ENCODE results near the gene CHD8. TPM values are rescaled to one million over a fixed set of nuclear protein-coding genes. Genes with fewer than 3 reads are reported as not detected.
"Not testable (repeated sequence)": the region's sequence is repeated elsewhere in the genome, so short reads cannot be mapped to it uniquely, and the experiment has no call there.

Gene CHD8
- total and polyA plus RNA-seq, 9 donors = 27.1 to 79.3 (median 63.4) TPM

DNA sequence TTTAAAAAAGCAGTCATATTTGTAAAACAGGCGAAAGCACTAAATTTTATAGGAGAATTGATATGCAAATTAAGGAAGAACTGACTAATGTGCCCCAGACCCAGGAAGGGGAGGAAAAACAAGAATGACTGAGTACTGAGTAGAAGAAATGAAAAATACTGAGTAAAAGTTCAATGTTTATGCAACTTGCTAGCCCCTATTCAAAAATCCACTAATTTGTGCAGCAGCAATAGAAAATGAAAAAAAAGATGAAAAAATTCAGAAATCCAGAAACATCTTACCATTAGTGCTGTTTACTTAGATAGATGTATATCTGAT is 6.1 kb downstream of the CHD8 start:
- Histone ChIP-seq H3K4me3 (no peak overlapping the region), H3K4me1 (ENCODE audit: insufficient read depth) (peaks cover 1% of the 10 kb centered on the region), H3K27me3 (no peaks in the 10 kb centered on the region), H3K27ac (no peak overlapping the region), H3K9me3 (no peaks in the 10 kb centered on the region), H3K36me3 (no peaks in the 10 kb centered on the region)
- 86 to 93% (median 93%) methylated on average over 1 of the region's 1 CpG for WGBS, 3 donors
- TF ChIP-seq, protein P1, sequence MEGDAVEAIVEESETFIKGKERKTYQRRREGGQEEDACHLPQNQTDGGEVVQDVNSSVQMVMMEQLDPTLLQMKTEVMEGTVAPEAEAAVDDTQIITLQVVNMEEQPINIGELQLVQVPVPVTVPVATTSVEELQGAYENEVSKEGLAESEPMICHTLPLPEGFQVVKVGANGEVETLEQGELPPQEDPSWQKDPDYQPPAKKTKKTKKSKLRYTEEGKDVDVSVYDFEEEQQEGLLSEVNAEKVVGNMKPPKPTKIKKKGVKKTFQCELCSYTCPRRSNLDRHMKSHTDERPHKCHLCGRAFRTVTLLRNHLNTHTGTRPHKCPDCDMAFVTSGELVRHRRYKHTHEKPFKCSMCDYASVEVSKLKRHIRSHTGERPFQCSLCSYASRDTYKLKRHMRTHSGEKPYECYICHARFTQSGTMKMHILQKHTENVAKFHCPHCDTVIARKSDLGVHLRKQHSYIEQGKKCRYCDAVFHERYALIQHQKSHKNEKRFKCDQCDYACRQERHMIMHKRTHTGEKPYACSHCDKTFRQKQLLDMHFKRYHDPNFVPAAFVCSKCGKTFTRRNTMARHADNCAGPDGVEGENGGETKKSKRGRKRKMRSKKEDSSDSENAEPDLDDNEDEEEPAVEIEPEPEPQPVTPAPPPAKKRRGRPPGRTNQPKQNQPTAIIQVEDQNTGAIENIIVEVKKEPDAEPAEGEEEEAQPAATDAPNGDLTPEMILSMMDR (IDR thresholded peaks at IDR 0.05) = no peak
- TF ChIP-seq EP300 (IDR thresholded peaks at IDR 0.05) = no peak
- no peak for TF ChIP-seq POLR2A (IDR thresholded peaks at IDR 0.05)
- intact Hi-C loops (cut with DNase I) = loop anchor here in 1 of 4 donors (10.0 kb wide), 1 partner anchor 105 kb away; no protein-coding TSS in a partner anchor
- no peak for DNase-seq

DNA sequence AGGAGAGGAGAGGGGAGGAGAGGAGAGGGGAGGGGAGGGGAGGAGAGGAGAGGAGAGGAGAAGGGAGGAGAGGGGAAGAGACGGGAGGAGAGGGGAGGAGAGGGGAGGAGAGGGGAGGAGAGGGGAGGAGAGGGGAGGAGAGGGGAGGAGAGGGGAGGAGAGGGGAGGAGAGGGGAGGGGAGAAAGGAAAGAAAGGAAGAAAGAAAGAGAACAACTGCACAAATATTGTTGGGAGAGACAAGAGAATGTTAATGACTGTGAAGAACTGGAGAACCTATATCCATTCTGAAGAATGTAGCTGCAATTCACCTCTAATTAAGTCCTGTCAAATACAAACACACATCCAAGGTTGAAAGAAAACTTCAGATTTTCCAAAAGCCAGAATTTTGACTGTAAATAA is 13.3 kb downstream of the CHD8 start:
- intact Hi-C loops (cut with DNase I) = not testable (repeated sequence)
- 45 to 71% (median 53%) methylated on average over 1 of the region's 1 CpG for WGBS, 3 donors

DNA sequence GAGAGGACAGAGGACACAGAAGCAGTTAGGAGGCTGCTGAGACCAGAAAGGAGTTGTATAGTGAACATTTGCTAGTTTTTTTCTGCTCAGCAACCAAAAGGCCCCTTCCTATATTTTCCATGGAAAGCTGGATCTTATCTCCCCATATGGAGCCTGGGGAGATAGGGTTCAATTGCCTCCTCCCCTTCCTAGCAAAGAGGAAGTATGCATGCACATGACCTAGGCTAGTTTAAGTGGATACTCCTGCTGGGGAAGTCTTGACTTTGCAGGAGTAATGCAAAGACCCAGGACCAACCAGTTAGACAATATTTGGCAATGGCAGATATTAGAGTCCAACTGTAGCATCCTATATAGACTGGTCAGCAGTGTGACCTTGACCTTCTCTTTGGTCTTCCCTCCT is 15.1 kb downstream of the CHD8 start:
- no peak overlapping the region for H3K27ac ChIP-seq
- no peak for DNase-seq
- TF ChIP-seq, protein P1 (IDR thresholded peaks at IDR 0.05) = no peak
- TF ChIP-seq POLR2A (IDR thresholded peaks at IDR 0.05) = no peak
- TF ChIP-seq EP300 (IDR thresholded peaks at IDR 0.05) = no peak
- peaks cover 9% of the 10 kb centered on the region for H3K4me1 ChIP-seq (ENCODE audit: insufficient read depth)
- H3K27me3 ChIP-seq = no peaks in the 10 kb centered on the region
- intact Hi-C loops (cut with DNase I) = no loop called here
- H3K9me3 ChIP-seq = peaks cover 0 to 3% of the 10 kb centered on the region in 2 donors
- H3K4me3 ChIP-seq = no peak overlapping the region
- no peaks in the 10 kb centered on the region for H3K36me3 ChIP-seq

More for the DNA sequence above, 13.3 kb downstream of the CHD8 start:
- H3K27me3 ChIP-seq; H3K4me1 ChIP-seq (ENCODE audit: insufficient read depth); H3K9me3 ChIP-seq; H3K36me3 ChIP-seq; H3K27ac ChIP-seq; H3K4me3 ChIP-seq; DNase-seq: not testable (repeated sequence)

DNA sequence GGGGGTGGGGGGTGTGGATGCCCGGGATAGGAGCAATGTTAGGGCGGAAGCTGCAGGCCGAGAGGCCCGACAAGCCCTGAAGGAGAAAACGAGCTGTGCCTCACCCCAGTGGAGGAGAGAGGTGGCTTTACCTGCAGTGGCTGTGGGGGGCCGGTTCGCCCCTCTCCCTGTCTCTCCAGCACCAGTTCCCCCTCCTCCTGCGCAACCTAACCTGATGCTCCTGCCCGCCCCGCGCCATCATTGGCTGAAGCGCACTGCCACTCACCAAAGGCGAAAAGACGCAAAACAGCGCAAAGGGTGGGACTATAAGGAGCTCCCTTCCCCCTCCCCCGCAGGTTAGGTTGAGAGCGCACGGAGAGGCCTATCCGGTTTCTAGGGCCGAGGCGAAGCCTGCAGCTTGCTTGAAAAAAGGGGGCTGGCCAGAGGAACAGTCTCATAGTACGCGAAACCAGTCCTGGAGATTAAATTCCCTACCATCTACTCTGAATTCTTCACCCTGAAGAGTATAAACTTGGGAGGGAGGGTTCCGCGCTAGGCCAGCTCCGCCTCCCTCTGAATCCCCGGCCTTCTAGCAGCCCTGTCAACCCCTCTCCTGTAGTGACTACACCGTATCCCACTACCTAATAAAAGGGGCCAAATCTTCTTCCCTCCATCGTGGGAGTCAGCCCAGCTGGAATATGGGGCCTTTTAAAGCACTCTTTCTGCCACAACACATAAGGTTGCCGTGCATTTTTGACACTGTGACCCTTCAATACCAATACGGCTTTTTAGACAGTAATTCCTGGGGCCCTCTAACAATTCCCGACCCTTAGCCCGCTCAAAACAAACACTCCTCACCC is 18.6 kb downstream of the CHD8 start:
- Histone ChIP-seq H3K4me1 (ENCODE audit: insufficient read depth) (peaks cover 9% of the 10 kb centered on the region), H3K4me3 (peak overlapping the region; percentile 91), H3K27ac (peak overlapping the region; percentile 66 to 86), H3K27me3 (no peaks in the 10 kb centered on the region), H3K36me3 (no peaks in the 10 kb centered on the region), H3K9me3 (peaks cover 0 to 3% of the 10 kb centered on the region in 2 donors)
- WGBS, 3 donors = 2% methylated on average over 33 of the region's 33 CpGs
- intact Hi-C loops (cut with DNase I) = loop anchor here in 1 of 4 donors (10.0 kb wide), 1 partner anchor 52 kb away; the partner anchor contains the start of gene SUPT16H
- TF ChIP-seq POLR2A (IDR thresholded peaks at IDR 0.05) (peak; percentile 44), EP300 (IDR thresholded peaks at IDR 0.05) (no peak)
- TF ChIP-seq, protein P1 (IDR thresholded peaks at IDR 0.05) = no peak
- DNase-seq = peak; percentile 99 to 100 (median 99)

DNA sequence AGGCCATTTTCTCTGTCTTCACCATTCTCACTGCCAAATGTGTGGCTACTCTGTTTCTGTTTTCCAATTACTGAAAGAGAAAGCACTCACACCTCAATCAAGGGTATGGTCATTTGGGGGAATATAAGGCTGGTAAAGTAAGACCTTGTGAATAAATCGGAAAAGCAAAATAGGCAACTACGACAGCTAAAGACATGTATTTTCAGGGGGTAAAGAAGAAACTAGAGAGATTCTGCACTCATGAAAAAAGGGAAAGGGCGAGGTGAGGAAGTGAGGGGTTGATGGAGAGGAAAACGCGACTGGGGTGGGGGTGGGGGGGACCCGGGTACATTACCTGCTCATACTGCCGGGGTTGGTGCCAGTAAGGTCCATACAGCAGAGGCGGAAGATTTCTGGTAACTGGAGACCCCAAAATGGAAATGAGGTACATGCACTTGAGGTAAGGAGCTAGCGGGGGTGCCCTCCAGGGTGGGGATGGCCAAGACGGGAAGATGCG is 19.3 kb downstream of the CHD8 start:
- Histone ChIP-seq H3K4me1 (ENCODE audit: insufficient read depth) (peaks cover 5% of the 10 kb centered on the region), H3K9me3 (peaks cover 0 to 3% of the 10 kb centered on the region in 2 donors), H3K4me3 (peak overlapping the region; percentile 91), H3K27ac (peak overlapping the region in 1 of 2 donors; percentile 86), H3K27me3 (no peaks in the 10 kb centered on the region), H3K36me3 (no peaks in the 10 kb centered on the region)
- TF ChIP-seq POLR2A (IDR thresholded peaks at IDR 0.05) = no peak
- no peak for TF ChIP-seq EP300 (IDR thresholded peaks at IDR 0.05)
- TF ChIP-seq, protein P1 (IDR thresholded peaks at IDR 0.05) = no peak
- no peak for DNase-seq
- 0% methylated on average over 11 of the region's 11 CpGs for WGBS, 3 donors
- intact Hi-C loops (cut with DNase I) = loop anchor here in 1 of 4 donors (10.0 kb wide), 1 partner anchor 52 kb away; the partner anchor contains the start of gene SUPT16H
